ENCODE data around the gene DYRK1A. TPM values are rescaled to one million over a fixed set of nuclear protein-coding genes. Genes with fewer than 3 reads are reported as not detected.

DYRK1A gene
- total RNA-seq, 6 experiments from 2014 or later = 35.8 to 47.3 (median 42.5) TPM

DNA sequence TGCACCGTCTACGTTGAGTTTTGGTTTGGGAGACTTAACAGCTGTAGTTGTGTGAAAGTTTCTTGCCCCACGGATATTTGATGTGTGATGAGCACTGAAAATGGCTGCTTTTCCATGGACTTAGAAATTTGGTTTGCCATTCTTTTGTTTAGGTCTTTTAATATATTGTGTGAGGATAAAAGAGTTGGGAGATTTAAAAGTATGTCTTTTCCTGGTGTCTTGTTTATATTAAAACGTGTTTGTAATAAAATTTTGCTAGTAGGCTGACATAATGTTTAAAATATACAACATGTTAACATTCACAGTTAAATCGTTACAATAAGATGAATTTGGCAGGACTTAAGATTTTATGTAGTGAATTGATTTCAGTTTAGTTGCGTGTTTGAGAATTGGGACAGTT lies 106.9 kb downstream of the DYRK1A start:
- TF ChIP-seq, protein P1, sequence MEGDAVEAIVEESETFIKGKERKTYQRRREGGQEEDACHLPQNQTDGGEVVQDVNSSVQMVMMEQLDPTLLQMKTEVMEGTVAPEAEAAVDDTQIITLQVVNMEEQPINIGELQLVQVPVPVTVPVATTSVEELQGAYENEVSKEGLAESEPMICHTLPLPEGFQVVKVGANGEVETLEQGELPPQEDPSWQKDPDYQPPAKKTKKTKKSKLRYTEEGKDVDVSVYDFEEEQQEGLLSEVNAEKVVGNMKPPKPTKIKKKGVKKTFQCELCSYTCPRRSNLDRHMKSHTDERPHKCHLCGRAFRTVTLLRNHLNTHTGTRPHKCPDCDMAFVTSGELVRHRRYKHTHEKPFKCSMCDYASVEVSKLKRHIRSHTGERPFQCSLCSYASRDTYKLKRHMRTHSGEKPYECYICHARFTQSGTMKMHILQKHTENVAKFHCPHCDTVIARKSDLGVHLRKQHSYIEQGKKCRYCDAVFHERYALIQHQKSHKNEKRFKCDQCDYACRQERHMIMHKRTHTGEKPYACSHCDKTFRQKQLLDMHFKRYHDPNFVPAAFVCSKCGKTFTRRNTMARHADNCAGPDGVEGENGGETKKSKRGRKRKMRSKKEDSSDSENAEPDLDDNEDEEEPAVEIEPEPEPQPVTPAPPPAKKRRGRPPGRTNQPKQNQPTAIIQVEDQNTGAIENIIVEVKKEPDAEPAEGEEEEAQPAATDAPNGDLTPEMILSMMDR (IDR thresholded peaks at IDR 0.05) = no peak
- peaks cover 24% of the 10 kb centered on the region for H3K36me3 Mint-ChIP-seq (ENCODE audit: low read depth)
- H3K4me1 Mint-ChIP-seq (ENCODE audit: low read depth) = peaks cover 21% of the 10 kb centered on the region
- H3K4me3 Mint-ChIP-seq = no peak overlapping the region
- no peak overlapping the region for H3K27ac Mint-ChIP-seq
- no peaks in the 10 kb centered on the region; the same call in 1 of the 2 replicates for H3K27me3 Mint-ChIP-seq (ENCODE audit: insufficient read depth)
- no peak for DNase-seq
- H3K9me3 Mint-ChIP-seq = no peaks in the 10 kb centered on the region

GRCh38 chr21:37474342-37474741 lies 107.8 kb downstream of the DYRK1A start:
- TF ChIP-seq, protein P1 (IDR thresholded peaks at IDR 0.05) = no peak
- Mint-ChIP-seq H3K4me3 (no peak overlapping the region), H3K36me3 (ENCODE audit: low read depth) (peaks cover 16% of the 10 kb centered on the region), H3K9me3 (no peaks in the 10 kb centered on the region), H3K27ac (no peak overlapping the region; the same call in 1 of the 2 replicates), H3K27me3 (ENCODE audit: insufficient read depth) (no peaks in the 10 kb centered on the region; the same call in 1 of the 2 replicates), H3K4me1 (ENCODE audit: low read depth) (peaks cover 21% of the 10 kb centered on the region)
- no peak for DNase-seq

DNA sequence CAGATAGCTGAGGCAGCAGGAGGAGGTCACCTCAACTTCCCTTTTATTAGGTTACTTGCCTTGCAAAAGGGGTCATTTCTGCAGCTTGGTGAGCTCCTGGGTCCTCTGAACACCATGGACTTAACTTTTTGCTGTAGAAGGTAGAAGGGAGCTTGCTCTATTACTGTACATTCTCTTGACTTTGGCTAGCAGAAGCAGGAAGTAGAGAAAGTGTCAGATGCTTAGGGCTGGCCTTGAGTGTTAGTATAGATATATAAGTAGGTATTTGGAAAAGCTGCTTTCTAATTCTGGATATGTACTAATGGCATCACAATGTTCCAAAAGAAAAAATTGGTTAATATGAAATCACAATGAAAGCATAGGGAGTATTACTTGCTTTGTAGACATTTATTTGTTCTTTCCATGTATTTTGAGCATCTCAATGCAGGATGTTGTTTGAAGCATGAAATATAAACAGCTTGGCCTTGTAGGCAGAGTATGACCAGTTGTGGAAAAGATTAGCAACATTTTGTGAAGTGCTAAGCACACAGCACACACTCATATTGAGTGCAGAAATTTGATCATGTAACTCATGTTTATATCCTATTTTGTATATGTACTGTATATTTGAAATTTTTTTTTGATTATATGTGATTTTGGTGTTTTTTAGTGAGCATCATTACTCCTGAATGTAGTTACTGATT lies 108.8 kb downstream of the DYRK1A start:
- no peak overlapping the region; the same call in 1 of the 2 replicates for H3K27ac Mint-ChIP-seq
- H3K27me3 Mint-ChIP-seq (ENCODE audit: insufficient read depth) = no peaks in the 10 kb centered on the region; the same call in 1 of the 2 replicates
- H3K4me3 Mint-ChIP-seq = no peak overlapping the region
- H3K4me1 Mint-ChIP-seq (ENCODE audit: low read depth) = peaks cover 21% of the 10 kb centered on the region
- H3K36me3 Mint-ChIP-seq (ENCODE audit: low read depth) = peaks cover 16% of the 10 kb centered on the region
- no peak for DNase-seq
- H3K9me3 Mint-ChIP-seq = no peaks in the 10 kb centered on the region
- TF ChIP-seq, protein P1 (IDR thresholded peaks at IDR 0.05) = no peak

DNA sequence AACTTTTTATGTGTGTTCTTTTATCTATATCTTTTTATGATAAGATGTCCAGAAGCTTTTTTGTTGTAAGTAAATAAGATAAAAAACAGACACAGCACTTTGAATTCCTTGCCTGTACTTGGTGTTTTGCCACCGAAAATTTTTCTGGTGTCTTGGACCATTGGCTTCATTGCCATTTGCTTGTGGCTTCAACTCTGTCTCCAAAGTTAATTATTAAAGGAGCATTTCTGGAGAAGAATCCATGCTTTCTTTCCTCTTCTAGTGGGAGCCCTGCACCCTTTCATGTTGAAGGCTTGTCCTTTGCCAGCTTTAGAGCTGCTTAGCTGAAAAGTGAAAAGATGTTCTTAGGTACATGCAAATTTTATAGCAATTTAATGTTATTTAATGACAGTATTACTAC lies 112.2 kb downstream of the DYRK1A start:
- peaks cover 21% of the 10 kb centered on the region for H3K4me1 Mint-ChIP-seq (ENCODE audit: low read depth)
- TF ChIP-seq, protein P1 (IDR thresholded peaks at IDR 0.05) = no peak

GRCh38 chr21:37483776-37484175 lies 117.2 kb downstream of the DYRK1A start:
- Mint-ChIP-seq H3K9me3 (no peaks in the 10 kb centered on the region), H3K27me3 (ENCODE audit: insufficient read depth) (peaks cover 2% of the 10 kb centered on the region; the same call in 1 of the 2 replicates), H3K4me1 (ENCODE audit: low read depth) (peaks cover 12% of the 10 kb centered on the region), H3K4me3 (no peak overlapping the region), H3K27ac (no peak overlapping the region), H3K36me3 (ENCODE audit: low read depth) (peaks cover 21% of the 10 kb centered on the region)
- TF ChIP-seq, protein P1 (IDR thresholded peaks at IDR 0.05) = no peak
- DNase-seq = no peak

More for the DNA sequence above, 112.2 kb downstream of the DYRK1A start:
- H3K9me3 Mint-ChIP-seq = no peaks in the 10 kb centered on the region
- no peaks in the 10 kb centered on the region; the same call in 1 of the 2 replicates for H3K27me3 Mint-ChIP-seq (ENCODE audit: insufficient read depth)
- no peak overlapping the region for H3K27ac Mint-ChIP-seq
- DNase-seq = no peak
- H3K4me3 Mint-ChIP-seq = no peak overlapping the region
- H3K36me3 Mint-ChIP-seq (ENCODE audit: low read depth) = peaks cover 20% of the 10 kb centered on the region

All from HFFc6 (cell line).